ENCODE measurements around the gene MARCHF3. TPM values are rescaled to one million over a fixed set of nuclear protein-coding genes. Genes with fewer than 3 reads are reported as not detected.
"Not testable (repeated sequence)": the region's sequence is repeated elsewhere in the genome, so short reads cannot be mapped to it uniquely, and the experiment has no call there.

MARCHF3 gene
- total RNA-seq, 1 experiment from 2014 or later: 5.4 TPM

DNA sequence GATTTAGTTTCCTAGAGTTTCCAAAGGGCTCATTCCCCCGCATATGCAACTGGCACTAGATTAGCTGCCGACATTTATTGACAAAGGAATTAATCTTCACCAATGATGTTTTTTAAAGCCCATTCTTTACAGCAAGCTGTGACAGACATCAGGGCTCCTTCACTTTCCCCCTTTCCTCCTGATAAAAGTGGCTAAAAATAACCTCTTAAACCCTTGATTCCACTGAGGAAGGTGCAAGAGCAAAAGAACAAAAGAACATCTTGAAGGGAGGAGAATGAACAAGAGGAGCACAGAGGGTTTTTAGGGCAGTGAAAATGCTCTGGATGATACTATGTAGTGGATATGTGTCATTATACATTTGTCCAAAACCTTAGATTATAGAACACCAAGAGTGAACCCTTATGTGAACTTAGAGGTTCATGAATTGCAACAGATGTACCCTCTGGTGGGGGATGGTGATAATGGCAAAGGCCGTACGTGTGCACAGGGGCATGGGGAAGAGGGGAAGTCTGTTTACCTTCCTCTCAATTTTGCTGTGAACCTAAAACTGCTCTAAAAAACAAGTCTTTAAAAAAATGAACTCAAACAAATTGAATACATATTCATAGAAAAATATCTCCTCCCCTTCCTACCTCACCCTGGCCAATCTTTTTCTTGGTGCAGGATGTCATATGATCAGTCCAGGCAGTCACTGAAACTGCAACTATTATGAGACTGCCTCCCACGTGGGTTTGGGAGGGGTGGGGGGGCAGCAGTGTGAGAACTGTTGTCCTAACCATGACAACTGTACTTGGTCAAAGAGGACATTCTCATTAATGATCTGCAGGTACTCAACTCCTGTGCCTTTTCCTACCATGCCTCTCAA, 83.0 kb downstream of the MARCHF3 start:
- intact Hi-C loops (cut with micrococcal nuclease): no loop called here
- BruUV-seq (replicated peaks): no TSS peak
- CTCF ChIA-PET: no interaction called here
- DNase-seq (ENCODE audit: unreplicated experiment): no peak
- Mint-ChIP-seq H3K27me3 (ENCODE audit: insufficient read depth, unreplicated experiment) (no peaks in the 10 kb centered on the region), H3K27ac (ENCODE audit: low read depth, unreplicated experiment) (no peak overlapping the region), H3K9me3 (ENCODE audit: unreplicated experiment) (no peaks in the 10 kb centered on the region), H3K4me1 (ENCODE audit: insufficient read depth, unreplicated experiment) (no peaks in the 10 kb centered on the region), H3K36me3 (ENCODE audit: insufficient read depth, unreplicated experiment) (no peaks in the 10 kb centered on the region), H3K4me3 (ENCODE audit: unreplicated experiment) (no peak overlapping the region)
- TF ChIP-seq CTCF (IDR thresholded peaks at IDR 0.05; ENCODE audit: unreplicated experiment): no peak
- POLR2A ChIA-PET: no interaction called here

DNA sequence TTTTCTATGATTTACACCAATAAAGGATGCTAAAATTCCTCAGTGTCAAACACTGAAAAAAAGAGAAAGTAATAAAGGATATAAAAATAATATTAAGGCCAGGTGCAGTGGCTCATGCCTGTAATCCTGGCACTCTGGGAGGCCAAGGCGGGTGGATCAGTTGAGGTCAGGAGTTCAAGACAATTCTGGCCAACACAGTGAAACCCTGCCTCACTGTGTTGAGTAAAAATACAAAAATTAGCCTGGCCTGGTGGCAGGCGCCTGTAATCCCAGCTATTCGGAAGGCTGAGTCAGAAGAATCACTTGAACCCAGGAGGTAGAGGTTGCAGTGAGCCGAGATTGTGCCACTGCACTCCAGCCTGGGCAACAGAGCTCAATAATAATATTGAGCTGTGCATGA, 87.5 kb downstream of the MARCHF3 start:
- not testable (repeated sequence) for H3K9me3 Mint-ChIP-seq (ENCODE audit: unreplicated experiment)

GRCh38 chr5:126941403-126941802, 89.0 kb downstream of the MARCHF3 start:
- POLR2A ChIA-PET: no interaction called here
- H3K4me1 Mint-ChIP-seq (ENCODE audit: insufficient read depth, unreplicated experiment): peaks cover 19% of the 10 kb centered on the region
- DNase-seq (ENCODE audit: unreplicated experiment): no peak

More for the DNA sequence above, 87.5 kb downstream of the MARCHF3 start:
- BruUV-seq (replicated peaks); H3K27me3 Mint-ChIP-seq (ENCODE audit: insufficient read depth, unreplicated experiment); H3K36me3 Mint-ChIP-seq (ENCODE audit: insufficient read depth, unreplicated experiment); POLR2A ChIA-PET; DNase-seq (ENCODE audit: unreplicated experiment); H3K27ac Mint-ChIP-seq (ENCODE audit: low read depth, unreplicated experiment); intact Hi-C loops (cut with micrococcal nuclease); H3K4me3 Mint-ChIP-seq (ENCODE audit: unreplicated experiment): not testable (repeated sequence)
- peaks cover 15% of the 10 kb centered on the region for H3K4me1 Mint-ChIP-seq (ENCODE audit: insufficient read depth, unreplicated experiment)
- CTCF ChIA-PET: interaction anchor here (0.6 kb wide), 1 partner anchor 34 kb away, joined by 4 read pairs; no protein-coding TSS in a partner anchor

GRCh38 chr5:126939887-126940286, 90.5 kb downstream of the MARCHF3 start:
- ChIA-PET CTCF (no interaction called here), POLR2A (no interaction called here)
- Mint-ChIP-seq H3K9me3 (ENCODE audit: unreplicated experiment) (no peaks in the 10 kb centered on the region), H3K36me3 (ENCODE audit: insufficient read depth, unreplicated experiment) (no peaks in the 10 kb centered on the region), H3K4me1 (ENCODE audit: insufficient read depth, unreplicated experiment) (peaks cover 19% of the 10 kb centered on the region), H3K27me3 (ENCODE audit: insufficient read depth, unreplicated experiment) (no peaks in the 10 kb centered on the region), H3K4me3 (ENCODE audit: unreplicated experiment) (no peak overlapping the region), H3K27ac (ENCODE audit: low read depth, unreplicated experiment) (no peak overlapping the region)
- no TSS peak for BruUV-seq (replicated peaks)
- intact Hi-C loops (cut with micrococcal nuclease): no loop called here
- no peak for DNase-seq (ENCODE audit: unreplicated experiment)
- TF ChIP-seq CTCF (IDR thresholded peaks at IDR 0.05; ENCODE audit: unreplicated experiment): no peak

More at GRCh38 chr5:126941403-126941802, 89.0 kb downstream of the MARCHF3 start:
- H3K36me3 Mint-ChIP-seq (ENCODE audit: insufficient read depth, unreplicated experiment): no peaks in the 10 kb centered on the region
- H3K27ac Mint-ChIP-seq (ENCODE audit: low read depth, unreplicated experiment): no peak overlapping the region
- H3K27me3 Mint-ChIP-seq (ENCODE audit: insufficient read depth, unreplicated experiment): no peaks in the 10 kb centered on the region
- CTCF ChIA-PET: interaction anchor here (0.7 kb wide), 1 partner anchor 531 kb away, joined by 4 read pairs; no protein-coding TSS in a partner anchor
- intact Hi-C loops (cut with micrococcal nuclease): no loop called here
- no peak overlapping the region for H3K4me3 Mint-ChIP-seq (ENCODE audit: unreplicated experiment)
- no TSS peak for BruUV-seq (replicated peaks)
- H3K9me3 Mint-ChIP-seq (ENCODE audit: unreplicated experiment): no peaks in the 10 kb centered on the region
- TF ChIP-seq CTCF (IDR thresholded peaks at IDR 0.05; ENCODE audit: unreplicated experiment): no peak

Measured in MCF 10A (cell line).